HepG2 (cell line): ENCODE data around the gene IQSEC1. TPM values are rescaled to one million over a fixed set of nuclear protein-coding genes. Genes with fewer than 3 reads are reported as not detected.

ENCODE experiments used
- DPF2 ChIP-seq: sonication (generic); formaldehyde crosslinking; IDR thresholded peaks from 2 replicates; pipeline ENCODE4 v1.4.0; 2020; ENCODE audit warnings: mild to moderate bottlenecking, low read depth, missing genetic modification reagents, borderline replicate concordance
- SYNCRIP ChIP-seq: fragments of 200-400 bp; formaldehyde crosslinking; IDR thresholded peaks from 2 replicates; pipeline ENCODE4 v1.6.1; 2018; ENCODE audit warnings: mild to moderate bottlenecking, low read depth, low read length; ENCODE audit not compliant: insufficient read depth
- TEAD3 ChIP-seq: optimal IDR thresholded peaks from 2 replicates; pipeline ENCODE3; 2016; ENCODE audit warnings: borderline replicate concordance
- ZIK1 ChIP-seq: sonication (generic); formaldehyde crosslinking; IDR thresholded peaks from 2 replicates; pipeline ENCODE4 v1.5.0; 2020; ENCODE audit warnings: mild to moderate bottlenecking, low read depth, missing genetic modification reagents, borderline replicate concordance
- ZNF451 ChIP-seq: sonication (generic); formaldehyde crosslinking; IDR thresholded peaks from 2 replicates; pipeline ENCODE4 v1.5.0; 2020; ENCODE audit warnings: mild to moderate bottlenecking, missing genetic modification reagents
- polyA plus RNA-seq, 8 experiments: library from polyadenylated mRNA; depleted of rRNA in 3 of 8; stranded (reverse) in 7 of 8; unstranded in 1 of 8; fragments of >200 nt; fragmentation: Illumina TruSeq in 4 of 8; extraction: Trizol in 4 of 8; gene quantifications; 2 replicates each; pipeline versions ENCODE4 v1.2.1 to v1.2.3, GENCODE V29; 2011 to 2016; ENCODE audit warnings: low read depth in 4 of 8, missing spikeins in 1 of 8, mixed read lengths in 1 of 8; ENCODE audit not compliant: insufficient read depth in 1 of 8
- total RNA-seq, 5 experiments: library from RNA; depleted of rRNA; stranded (reverse); fragments of >200 nt; fragmentation: Illumina TruSeq; extraction: Trizol; gene quantifications; 2 replicates each; pipeline ENCODE4 v1.2.3, GENCODE V29; 2016; ENCODE audit warnings: low read depth in 1 of 5
- TF ChIP-seq, protein P1 (sequence below): sonication (generic); formaldehyde crosslinking; IDR thresholded peaks from 2 replicates; pipeline ENCODE4 v1.5.0; 2020; ENCODE audit warnings: missing genetic modification reagents
- TF ChIP-seq, protein P2 (sequence below): sonication (generic); formaldehyde crosslinking; IDR thresholded peaks from 2 replicates; pipeline ENCODE4 v1.4.0; 2020; ENCODE audit warnings: mild to moderate bottlenecking, missing genetic modification reagents
- TF ChIP-seq, protein P3 (sequence below): sonication (generic); formaldehyde crosslinking; IDR thresholded peaks from 2 replicates; pipeline ENCODE4 v1.4.0; 2020; ENCODE audit warnings: low read depth, missing genetic modification reagents

IQSEC1 gene
- total and polyA plus RNA-seq, 2 of the 13 experiments (the other 11 are each of a cell fraction or from before 2014, with no cell fraction given) = 17.4 to 20.2 TPM

DNA sequence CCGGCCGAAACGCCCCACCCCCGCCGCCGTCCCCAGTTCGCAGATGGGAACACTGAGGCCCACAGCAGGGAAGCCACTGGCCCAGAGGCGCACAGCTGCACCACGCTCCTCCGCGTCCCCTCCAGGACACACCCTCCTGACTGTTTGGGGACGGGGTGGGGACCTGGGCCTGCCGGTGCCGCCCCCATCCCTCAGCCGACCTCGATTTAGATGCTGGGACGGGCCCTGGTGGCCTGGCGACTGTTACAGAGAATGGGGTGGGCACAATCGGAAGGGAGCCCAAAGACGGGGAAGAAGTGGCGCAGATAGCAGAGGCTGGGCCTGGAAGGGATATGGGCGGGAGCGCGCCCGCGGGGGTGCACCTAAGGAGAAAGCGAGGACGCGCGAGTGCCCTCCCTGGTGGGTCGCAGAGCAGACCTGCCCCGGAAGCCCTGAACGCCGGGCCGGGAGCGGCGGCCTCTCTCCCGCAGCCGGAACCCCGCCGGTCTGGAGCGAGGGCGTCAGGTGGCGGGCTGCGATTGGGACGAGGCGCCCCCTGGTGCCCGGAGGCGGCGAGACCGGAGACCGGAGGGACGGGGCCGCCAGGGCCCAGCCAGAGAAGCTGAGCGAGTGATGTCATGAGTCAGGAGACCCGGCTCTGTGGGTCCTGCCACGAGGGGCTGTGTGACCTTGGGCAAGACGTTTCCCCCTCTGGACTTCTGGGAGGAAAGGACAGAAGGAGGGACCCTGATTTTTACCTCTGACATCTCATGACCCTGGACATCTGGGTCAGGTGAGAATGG lies 78.4 kb downstream of the IQSEC1 start (continued):
- TF ChIP-seq, protein P1, sequence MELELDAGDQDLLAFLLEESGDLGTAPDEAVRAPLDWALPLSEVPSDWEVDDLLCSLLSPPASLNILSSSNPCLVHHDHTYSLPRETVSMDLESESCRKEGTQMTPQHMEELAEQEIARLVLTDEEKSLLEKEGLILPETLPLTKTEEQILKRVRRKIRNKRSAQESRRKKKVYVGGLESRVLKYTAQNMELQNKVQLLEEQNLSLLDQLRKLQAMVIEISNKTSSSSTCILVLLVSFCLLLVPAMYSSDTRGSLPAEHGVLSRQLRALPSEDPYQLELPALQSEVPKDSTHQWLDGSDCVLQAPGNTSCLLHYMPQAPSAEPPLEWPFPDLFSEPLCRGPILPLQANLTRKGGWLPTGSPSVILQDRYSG (CRISPR knock-in tag) = no peak
- TF ChIP-seq ZNF451 (CRISPR knock-in tag) = no peak
- peak; percentile 65; the same call in 1 of the 2 replicates for TF ChIP-seq ZIK1 (CRISPR knock-in tag)
- TF ChIP-seq, protein P2, sequence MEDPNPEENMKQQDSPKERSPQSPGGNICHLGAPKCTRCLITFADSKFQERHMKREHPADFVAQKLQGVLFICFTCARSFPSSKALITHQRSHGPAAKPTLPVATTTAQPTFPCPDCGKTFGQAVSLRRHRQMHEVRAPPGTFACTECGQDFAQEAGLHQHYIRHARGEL = no peak
- TF ChIP-seq TEAD3 (CRISPR knock-in tag) = peak; percentile 18
- TF ChIP-seq, protein P3, sequence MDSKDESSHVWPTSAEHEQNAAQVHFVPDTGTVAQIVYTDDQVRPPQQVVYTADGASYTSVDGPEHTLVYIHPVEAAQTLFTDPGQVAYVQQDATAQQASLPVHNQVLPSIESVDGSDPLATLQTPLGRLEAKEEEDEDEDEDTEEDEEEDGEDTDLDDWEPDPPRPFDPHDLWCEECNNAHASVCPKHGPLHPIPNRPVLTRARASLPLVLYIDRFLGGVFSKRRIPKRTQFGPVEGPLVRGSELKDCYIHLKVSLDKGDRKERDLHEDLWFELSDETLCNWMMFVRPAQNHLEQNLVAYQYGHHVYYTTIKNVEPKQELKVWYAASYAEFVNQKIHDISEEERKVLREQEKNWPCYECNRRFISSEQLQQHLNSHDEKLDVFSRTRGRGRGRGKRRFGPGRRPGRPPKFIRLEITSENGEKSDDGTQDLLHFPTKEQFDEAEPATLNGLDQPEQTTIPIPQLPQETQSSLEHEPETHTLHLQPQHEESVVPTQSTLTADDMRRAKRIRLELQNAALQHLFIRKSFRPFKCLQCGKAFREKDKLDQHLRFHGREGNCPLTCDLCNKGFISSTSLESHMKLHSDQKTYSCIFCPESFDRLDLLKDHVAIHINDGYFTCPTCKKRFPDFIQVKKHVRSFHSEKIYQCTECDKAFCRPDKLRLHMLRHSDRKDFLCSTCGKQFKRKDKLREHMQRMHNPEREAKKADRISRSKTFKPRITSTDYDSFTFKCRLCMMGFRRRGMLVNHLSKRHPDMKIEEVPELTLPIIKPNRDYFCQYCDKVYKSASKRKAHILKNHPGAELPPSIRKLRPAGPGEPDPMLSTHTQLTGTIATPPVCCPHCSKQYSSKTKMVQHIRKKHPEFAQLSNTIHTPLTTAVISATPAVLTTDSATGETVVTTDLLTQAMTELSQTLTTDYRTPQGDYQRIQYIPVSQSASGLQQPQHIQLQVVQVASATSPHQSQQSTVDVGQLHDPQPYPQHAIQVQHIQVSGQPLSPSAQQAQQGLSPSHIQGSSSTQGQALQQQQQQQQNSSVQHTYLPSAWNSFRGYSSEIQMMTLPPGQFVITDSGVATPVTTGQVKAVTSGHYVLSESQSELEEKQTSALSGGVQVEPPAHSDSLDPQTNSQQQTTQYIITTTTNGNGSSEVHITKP = no peak
- no peak for TF ChIP-seq SYNCRIP
- TF ChIP-seq DPF2 (CRISPR knock-in tag) = no peak
- TF ChIP-seq, all 625 proteins: peak for 233
